Measurements from ENCODE around the gene LRCH3.
A peak's percentile ranks its signal among the peaks of the same experiment; 100 is the strongest.
"Not testable (repeated sequence)": the region's sequence is repeated elsewhere in the genome, so short reads cannot be mapped to it uniquely, and the experiment has no call there.

Gene LRCH3

DNA sequence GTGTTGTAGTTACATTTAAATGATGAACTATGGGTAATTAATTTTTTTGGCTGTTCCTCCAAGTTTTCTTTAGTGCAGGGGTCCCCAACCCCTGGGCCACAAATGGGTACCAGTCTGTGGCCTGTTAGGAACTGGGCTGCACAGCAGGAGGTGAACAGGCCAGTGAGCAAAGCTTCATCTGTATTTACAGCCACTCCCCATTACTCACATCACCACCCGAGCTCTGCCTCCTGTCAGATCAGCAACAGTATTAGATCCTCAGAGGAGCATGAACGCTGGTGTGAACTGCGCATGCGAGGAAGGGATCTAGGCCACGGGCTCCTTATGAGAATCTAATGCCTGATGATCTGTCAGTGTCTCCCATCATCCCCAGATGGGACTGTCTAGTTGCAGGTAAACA lies 83.0 kb downstream of the LRCH3 start:
- no peaks in the 10 kb centered on the region for H3K9me3 Mint-ChIP-seq
- CTCF ChIA-PET: no interaction called here

DNA sequence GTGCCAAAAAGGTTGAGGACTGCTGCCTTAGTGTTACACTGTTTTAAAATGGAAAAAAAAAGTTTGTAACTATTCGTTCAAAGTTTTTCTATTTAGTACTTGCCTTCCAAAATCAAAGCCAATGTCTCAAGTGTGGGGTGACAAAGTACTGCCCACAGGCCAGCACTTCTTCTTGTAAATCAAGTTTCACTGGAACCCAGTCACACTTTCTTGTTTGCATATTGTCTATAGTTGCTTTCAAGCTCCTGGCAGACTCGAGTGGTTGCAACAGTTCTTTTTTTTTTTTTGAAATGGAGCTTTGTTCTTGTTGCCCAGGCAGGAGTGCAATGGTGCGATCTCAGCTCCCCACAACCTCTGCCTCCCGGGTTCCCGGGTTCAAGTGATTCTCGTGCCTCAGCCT lies 83.6 kb downstream of the LRCH3 start:
- no peak overlapping the region for H3K4me3 Mint-ChIP-seq
- H3K27me3 Mint-ChIP-seq: no peaks in the 10 kb centered on the region
- peaks cover 51% of the 10 kb centered on the region for H3K36me3 Mint-ChIP-seq
- H3K27ac Mint-ChIP-seq: no peak overlapping the region
- CTCF ChIA-PET: no interaction called here
- DNase-seq: no peak
- H3K9me3 Mint-ChIP-seq: no peaks in the 10 kb centered on the region
- H3K4me1 Mint-ChIP-seq: peaks cover 19% of the 10 kb centered on the region

More for the DNA sequence above, 83.0 kb downstream of the LRCH3 start:
- no peaks in the 10 kb centered on the region for H3K27me3 Mint-ChIP-seq
- H3K27ac Mint-ChIP-seq: no peak overlapping the region
- H3K4me1 Mint-ChIP-seq: peaks cover 19% of the 10 kb centered on the region
- no peak for DNase-seq
- H3K36me3 Mint-ChIP-seq: peaks cover 51% of the 10 kb centered on the region
- H3K4me3 Mint-ChIP-seq: no peak overlapping the region

DNA sequence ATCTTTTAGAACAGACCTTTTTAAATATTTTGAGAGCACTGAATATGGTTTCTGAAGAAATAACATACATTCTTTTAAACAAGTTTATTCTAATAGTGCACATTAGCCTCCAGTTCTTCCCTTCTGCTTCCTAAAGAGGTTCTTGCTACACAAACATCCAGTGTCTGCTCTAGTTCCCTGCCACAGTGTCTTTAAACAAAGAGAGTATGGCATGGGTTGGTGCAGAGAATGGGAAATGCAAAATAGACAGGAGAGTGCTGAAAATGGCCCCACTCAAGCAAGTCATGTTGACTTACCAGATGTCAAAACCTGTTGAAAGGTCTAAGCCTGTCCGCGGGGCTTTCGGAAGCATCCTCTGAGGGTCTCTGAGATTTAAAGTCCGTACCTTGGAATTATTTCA lies 86.8 kb downstream of the LRCH3 start:
- Mint-ChIP-seq H3K27ac (peak overlapping the region; percentile 19), H3K36me3 (peaks cover 46% of the 10 kb centered on the region), H3K4me3 (no peak overlapping the region)

DNA sequence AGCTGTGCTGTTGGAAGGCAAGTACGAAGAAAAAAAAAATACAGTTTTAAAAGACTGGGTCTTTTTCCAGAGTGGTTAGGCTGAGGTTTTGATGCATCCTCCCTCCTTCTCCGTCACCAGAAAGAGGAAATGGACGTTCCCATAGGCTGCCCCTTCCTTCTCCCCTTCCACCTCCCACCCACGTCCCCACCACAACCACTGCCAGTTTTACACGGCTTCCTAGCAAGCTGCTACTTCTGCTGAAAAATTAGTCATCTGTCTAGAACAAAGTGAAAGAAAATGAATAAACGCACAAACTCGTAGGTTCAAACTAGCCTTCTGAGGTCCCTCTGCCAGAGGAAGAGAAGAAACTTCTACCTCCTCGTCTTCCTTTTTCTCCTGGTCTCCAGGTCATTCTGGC lies 87.4 kb downstream of the LRCH3 start:
- H3K27ac Mint-ChIP-seq: peak overlapping the region; percentile 76
- H3K9me3 Mint-ChIP-seq: no peaks in the 10 kb centered on the region
- H3K36me3 Mint-ChIP-seq: peaks cover 42% of the 10 kb centered on the region
- H3K4me3 Mint-ChIP-seq: no peak overlapping the region
- peak; percentile 48 for DNase-seq
- no peaks in the 10 kb centered on the region for H3K27me3 Mint-ChIP-seq
- CTCF ChIA-PET: no interaction called here
- H3K4me1 Mint-ChIP-seq: peaks cover 16% of the 10 kb centered on the region

More for the DNA sequence above, 86.8 kb downstream of the LRCH3 start:
- CTCF ChIA-PET: no interaction called here
- Mint-ChIP-seq H3K27me3 (no peaks in the 10 kb centered on the region), H3K4me1 (peaks cover 20% of the 10 kb centered on the region), H3K9me3 (no peaks in the 10 kb centered on the region)
- DNase-seq: no peak

DNA sequence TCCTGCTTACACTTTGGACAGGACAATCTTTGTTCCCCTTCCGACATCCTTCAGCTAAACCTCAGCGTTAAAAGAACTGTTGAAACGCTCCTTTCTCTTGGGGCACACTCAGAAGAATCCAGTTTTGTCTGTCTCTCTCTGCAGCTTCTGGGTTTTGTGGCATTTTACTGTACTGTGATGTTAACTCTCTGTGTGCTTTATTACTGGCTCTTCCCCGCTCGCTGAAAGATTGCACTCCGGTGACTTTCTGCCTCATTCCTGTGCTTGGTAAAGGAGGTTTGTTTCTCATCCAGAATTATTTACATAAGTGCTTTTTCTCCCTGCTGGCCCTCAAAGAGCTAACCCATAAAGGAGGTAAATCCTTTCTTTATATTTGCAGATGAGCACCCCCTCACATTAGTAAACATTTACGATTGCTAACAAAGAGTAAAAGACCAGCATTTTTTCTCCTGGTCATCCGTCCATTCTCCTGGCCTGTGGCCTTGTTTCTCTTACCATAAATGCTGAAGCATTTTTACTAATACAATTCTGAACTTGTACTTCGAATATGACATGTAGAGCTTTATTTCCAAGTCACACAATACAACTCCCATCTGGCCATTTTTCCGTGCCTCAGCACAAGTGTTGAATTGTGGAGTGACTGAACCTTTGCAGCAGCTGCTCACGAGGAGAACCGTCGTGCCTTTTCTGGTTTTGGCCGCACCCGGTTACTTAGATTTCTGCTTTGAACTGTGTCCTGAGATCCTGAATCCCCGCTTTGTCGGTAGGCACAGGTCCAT lies 89.6 kb downstream of the LRCH3 start:
- Mint-ChIP-seq H3K9me3 (no peaks in the 10 kb centered on the region), H3K4me1 (peaks cover 16% of the 10 kb centered on the region), H3K36me3 (peaks cover 50% of the 10 kb centered on the region), H3K4me3 (no peak overlapping the region), H3K27ac (no peak overlapping the region), H3K27me3 (no peaks in the 10 kb centered on the region)
- no peak for DNase-seq
- CTCF ChIA-PET: no interaction called here

DNA sequence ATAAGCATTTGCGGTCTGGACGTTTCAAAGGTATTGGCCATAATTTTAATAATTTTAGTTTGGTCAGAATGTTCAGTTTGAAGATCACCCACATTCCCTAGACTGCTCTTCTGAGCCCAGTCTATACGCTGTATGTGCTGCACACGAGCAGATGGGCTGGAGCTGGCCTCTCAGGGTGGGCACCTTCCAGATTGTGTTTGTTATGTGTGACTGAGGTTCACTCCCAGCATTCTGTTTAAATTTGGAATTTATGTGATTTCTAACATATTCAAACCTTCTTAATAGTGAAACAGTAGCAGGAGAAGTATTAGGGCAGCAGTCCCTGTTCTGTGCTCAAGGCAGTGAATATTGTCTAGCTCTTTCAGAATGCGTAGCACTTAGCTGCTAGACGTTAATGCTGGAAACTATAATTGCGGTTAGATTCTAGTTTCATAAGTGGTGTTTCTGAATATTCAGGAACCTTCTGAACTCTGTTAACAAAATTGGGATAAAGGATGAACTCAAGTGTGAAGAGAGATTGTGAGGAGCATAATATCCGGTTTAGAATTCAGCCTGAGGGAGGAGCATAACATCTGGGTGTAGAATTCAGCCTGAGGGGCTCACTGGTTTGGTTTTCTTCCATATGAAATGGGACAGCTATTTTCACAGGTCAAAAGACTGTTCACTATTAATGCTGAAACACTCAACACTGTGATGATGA lies 90.4 kb downstream of the LRCH3 start:
- Mint-ChIP-seq H3K9me3 (no peaks in the 10 kb centered on the region), H3K36me3 (peaks cover 50% of the 10 kb centered on the region), H3K4me1 (peaks cover 16% of the 10 kb centered on the region), H3K4me3 (no peak overlapping the region), H3K27me3 (no peaks in the 10 kb centered on the region), H3K27ac (no peak overlapping the region)
- CTCF ChIA-PET: no interaction called here
- no peak for DNase-seq

DNA sequence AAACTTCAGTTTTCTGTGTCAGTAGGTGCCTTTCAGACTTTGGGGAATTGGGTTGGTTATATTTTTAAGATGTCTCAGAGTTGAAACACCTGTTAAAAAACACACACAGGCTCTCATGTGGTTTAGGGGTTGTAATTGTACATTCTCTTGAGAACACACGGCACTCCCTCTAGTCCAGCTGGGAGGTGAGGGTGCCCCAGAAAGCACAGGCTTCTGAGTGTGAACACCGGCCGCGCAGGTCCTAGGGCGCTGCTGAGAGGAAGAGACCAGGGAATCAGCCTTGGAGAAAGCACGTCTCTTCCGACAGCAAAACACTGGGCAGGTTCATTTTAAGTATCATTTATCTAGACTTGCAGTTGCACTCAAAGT lies 90.9 kb downstream of the LRCH3 start:
- Mint-ChIP-seq H3K27ac (no peak overlapping the region), H3K4me3 (no peak overlapping the region), H3K4me1 (peaks cover 16% of the 10 kb centered on the region), H3K9me3 (no peaks in the 10 kb centered on the region), H3K36me3 (peaks cover 48% of the 10 kb centered on the region), H3K27me3 (no peaks in the 10 kb centered on the region)
- CTCF ChIA-PET: no interaction called here
- no peak for DNase-seq

DNA sequence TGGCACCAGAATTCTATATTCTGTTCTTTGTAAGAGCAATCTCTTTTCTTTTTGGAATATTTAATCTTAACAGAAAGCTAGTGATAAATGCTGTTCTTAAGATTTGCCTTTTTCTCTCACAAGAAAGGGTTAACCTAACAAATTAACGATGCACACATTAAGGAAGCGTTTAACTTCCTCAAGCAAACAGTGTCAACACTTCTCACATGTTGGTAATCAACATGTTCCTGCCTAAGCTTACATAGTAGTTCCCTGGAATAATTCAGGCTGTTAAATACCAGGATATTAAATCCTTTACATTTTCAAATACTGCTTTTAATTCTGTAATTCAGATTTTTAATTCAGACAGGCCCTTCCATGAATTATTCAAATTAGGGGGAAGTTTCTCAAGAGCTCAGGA lies 91.5 kb downstream of the LRCH3 start:
- CTCF ChIA-PET: interaction anchor here (0.9 kb wide), 1 partner anchor 23 kb away, joined by 3 read pairs; no protein-coding TSS in a partner anchor
- Mint-ChIP-seq H3K36me3 (peaks cover 46% of the 10 kb centered on the region), H3K27me3 (no peaks in the 10 kb centered on the region), H3K27ac (no peak overlapping the region), H3K4me1 (peaks cover 16% of the 10 kb centered on the region), H3K4me3 (no peak overlapping the region), H3K9me3 (no peaks in the 10 kb centered on the region)
- DNase-seq: no peak

DNA sequence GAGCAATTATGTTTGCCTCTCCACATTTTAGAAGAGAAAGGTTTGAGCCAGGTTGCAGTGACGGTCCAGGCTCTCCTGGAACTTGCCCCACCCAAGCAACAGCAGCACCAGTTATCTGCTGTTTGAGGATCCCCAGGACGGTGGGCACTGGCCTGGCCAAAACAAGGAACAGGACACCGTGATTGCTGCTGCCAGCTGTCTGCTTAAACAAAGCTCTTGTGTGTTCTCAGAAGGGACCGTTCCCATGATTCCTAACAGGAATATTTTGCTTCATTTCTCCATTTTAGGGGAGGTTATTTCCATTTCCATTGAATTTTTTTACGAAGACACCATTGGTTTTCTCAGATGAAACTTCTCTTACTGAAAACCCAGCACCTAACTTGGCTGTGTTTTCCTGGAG lies 92.5 kb downstream of the LRCH3 start:
- DNase-seq: no peak
- H3K9me3 Mint-ChIP-seq: no peaks in the 10 kb centered on the region
- peaks cover 39% of the 10 kb centered on the region for H3K36me3 Mint-ChIP-seq
- no peak overlapping the region for H3K4me3 Mint-ChIP-seq
- no peaks in the 10 kb centered on the region for H3K27me3 Mint-ChIP-seq
- no peak overlapping the region for H3K27ac Mint-ChIP-seq
- CTCF ChIA-PET: no interaction called here
- peaks cover 8% of the 10 kb centered on the region for H3K4me1 Mint-ChIP-seq

DNA sequence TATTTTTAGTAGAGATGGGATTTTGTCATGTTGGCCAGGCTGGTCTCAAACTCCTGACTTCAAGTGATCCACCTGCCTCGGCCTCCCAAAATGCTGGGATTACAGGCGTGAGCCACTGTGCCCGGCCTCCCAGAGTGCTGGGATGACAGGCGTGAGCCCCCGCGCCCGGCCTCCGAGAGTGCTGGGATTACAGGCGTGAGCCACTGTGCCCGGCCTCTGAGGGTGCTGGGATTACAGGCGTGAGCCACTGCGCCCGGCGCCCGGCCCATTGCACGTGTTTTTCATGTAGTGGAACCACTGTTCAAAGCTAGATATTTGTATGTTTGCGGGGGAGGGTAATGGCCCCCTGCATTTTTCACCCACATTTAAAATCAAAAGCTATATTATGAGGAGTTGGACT lies 93.3 kb downstream of the LRCH3 start:
- H3K27me3 Mint-ChIP-seq, H3K4me1 Mint-ChIP-seq, H3K27ac Mint-ChIP-seq, DNase-seq, H3K9me3 Mint-ChIP-seq, H3K4me3 Mint-ChIP-seq, CTCF ChIA-PET: not testable (repeated sequence)
- H3K36me3 Mint-ChIP-seq: peaks cover 33% of the 10 kb centered on the region

DNA sequence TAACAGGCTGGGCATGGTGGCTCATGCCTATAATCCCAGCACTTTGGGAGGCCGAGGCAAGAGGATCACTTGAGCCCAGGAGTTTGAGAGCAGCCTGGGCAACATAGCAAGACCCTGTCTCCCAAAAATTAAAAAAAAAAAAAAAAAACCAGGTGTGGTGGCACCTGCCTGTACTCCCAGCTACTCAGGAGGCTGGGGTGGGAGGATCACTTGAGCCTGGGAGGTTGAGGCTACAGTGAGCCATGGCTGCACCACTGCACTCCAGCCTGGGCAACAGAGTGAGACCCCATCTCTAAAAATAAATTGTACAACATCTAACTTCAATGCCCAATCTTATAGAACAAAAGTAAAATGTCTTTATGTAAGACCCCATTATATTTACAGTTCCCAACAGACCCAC lies 95.0 kb downstream of the LRCH3 start:
- CTCF ChIA-PET, H3K4me3 Mint-ChIP-seq, H3K27me3 Mint-ChIP-seq, H3K27ac Mint-ChIP-seq, H3K9me3 Mint-ChIP-seq, H3K4me1 Mint-ChIP-seq, DNase-seq: not testable (repeated sequence)
- peaks cover 23% of the 10 kb centered on the region for H3K36me3 Mint-ChIP-seq

DNA sequence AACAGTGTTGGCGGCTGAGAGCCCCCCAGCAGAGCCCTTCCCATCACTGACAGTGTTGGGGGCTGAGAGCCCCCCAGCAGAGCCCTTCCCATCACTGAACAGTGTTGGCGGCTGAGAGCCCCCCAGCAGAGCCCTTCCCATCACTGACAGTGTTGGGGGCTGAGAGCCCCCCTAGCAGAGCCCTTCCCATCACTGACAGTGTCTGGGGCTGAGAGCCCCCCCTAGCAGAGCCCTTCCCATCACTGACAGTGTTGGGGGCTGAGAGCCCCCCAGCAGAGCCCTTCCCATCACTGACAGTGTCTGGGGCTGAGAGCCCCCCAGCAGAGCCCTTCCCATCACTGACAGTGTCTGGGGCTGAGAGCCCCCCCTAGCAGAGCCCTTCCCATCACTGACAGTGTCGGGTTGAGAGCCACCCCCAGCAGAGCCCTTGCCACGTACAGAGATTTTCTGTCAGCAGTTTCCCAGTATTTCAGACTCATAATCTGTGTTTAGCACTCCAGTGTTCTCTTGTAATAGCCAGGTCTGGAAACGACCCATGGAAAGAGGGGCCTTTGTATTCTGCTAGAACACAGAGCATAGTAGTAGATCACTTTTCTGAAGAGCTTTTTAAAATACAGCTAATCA lies 96.5 kb downstream of the LRCH3 start:
- H3K9me3 Mint-ChIP-seq, H3K27ac Mint-ChIP-seq, DNase-seq, H3K27me3 Mint-ChIP-seq, H3K4me3 Mint-ChIP-seq, CTCF ChIA-PET, H3K4me1 Mint-ChIP-seq: not testable (repeated sequence)
- peaks cover 16% of the 10 kb centered on the region for H3K36me3 Mint-ChIP-seq

DNA sequence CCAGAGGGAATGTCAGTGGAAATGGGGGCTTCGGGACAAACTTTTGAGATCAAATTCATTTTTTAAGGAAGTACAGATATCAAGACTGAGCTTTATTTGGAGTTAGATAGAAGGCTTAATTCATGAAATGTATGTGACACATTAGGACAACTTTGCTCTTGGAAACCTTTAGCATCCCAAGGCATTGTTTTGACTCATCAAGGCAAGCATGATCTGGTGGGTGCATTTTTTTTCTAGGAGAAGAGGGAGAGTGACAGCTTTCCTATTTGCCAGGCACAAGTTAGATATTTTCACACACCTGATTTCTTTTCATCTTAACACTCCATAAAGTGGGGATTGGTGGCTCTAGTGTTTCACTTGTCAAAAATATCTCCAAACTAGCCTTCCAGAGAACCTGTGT lies 97.5 kb downstream of the LRCH3 start:
- no peaks in the 10 kb centered on the region for H3K4me1 Mint-ChIP-seq
- peaks cover 14% of the 10 kb centered on the region for H3K36me3 Mint-ChIP-seq
- no peak for DNase-seq
- CTCF ChIA-PET: no interaction called here
- H3K4me3 Mint-ChIP-seq: no peak overlapping the region
- no peak overlapping the region for H3K27ac Mint-ChIP-seq
- H3K9me3 Mint-ChIP-seq: no peaks in the 10 kb centered on the region
- no peaks in the 10 kb centered on the region for H3K27me3 Mint-ChIP-seq

DNA sequence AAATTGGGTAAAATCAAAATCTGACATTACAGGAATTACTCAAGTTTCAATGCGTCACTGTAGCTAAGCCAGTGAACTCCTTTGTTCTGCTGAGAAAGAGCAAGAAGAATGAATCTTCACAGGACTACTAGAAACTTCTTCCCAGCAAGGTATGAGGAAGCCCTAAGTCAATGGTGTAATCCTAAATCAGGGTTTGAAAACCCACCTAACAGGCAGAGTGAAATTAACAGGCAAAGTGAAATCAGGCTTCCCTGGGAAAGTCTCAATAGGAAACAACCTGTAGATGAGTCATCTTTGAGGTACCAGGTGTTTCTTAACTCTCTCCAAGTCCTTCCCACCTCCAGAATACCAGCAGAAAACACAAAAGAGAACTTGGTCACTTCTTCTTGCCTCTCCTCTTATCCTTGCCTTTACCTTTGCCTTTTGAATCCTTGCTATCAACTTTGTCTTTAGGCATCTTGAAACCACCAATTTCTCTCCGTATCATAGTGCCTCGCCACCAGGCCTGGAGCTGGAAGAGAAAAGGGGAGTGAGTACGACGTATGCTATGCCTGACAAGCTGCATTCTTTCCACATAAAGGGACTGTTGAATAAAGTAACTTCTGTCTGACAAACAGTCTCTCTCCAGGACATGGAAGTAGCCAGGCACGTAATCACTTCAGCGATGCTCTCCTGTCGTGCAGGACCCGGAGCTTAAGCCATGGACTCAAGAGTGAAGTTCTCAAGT lies 98.3 kb downstream of the LRCH3 start:
- Mint-ChIP-seq H3K27ac (no peak overlapping the region), H3K4me1 (no peaks in the 10 kb centered on the region), H3K27me3 (no peaks in the 10 kb centered on the region), H3K36me3 (peaks cover 9% of the 10 kb centered on the region), H3K4me3 (no peak overlapping the region), H3K9me3 (no peaks in the 10 kb centered on the region)
- CTCF ChIA-PET: no interaction called here
- DNase-seq: no peak

Measured in activated naive CD4-positive, alpha-beta T cell treated with anti-CD3 and anti-CD28 coated beads, Interleukin-2, amount 10 ng/mL, durations not matched to agents 7 days and 5 days (primary cell).